GM23338 (cell line): ENCODE data around the gene ARL4D. TPM values are rescaled to one million over a fixed set of nuclear protein-coding genes. Genes with fewer than 3 reads are reported as not detected.

Source experiments
- ATAC-seq: fragments of 200-7000 bp; cut with Tn5 transposase; 3 replicates; pipeline ENCODE4 v1.9.1; 2020
- DNase-seq: peaks from one replicate; pipeline ENCODE4 v3.0.0-alpha.2; 2015; ENCODE audit warnings: low spot score
- H2AFZ ChIP-seq: fragments of 200-600 bp; sonication (generic); 2 replicates; pipeline ENCODE4 v1.8.0; 2016; ENCODE audit warnings: antibody characterized with exemption, mild to moderate bottlenecking, moderate library complexity
- H3F3A ChIP-seq: fragments of 200-600 bp; sonication (generic); replicated peaks from 2 replicates; pipeline ENCODE4 v1.8.0; 2017; ENCODE audit warnings: antibody characterized with exemption, mixed run types, low read depth
- H3K27ac ChIP-seq: fragments of 200-600 bp; sonication (generic); 2 replicates; pipeline ENCODE4 v1.6.1; 2016; ENCODE audit warnings: low read depth
- H3K27me3 ChIP-seq: fragments of 200-600 bp; sonication (generic); 2 replicates; pipeline ENCODE4 v1.8.0; 2016; ENCODE audit warnings: mild to moderate bottlenecking, mixed run types, moderate library complexity; ENCODE audit not compliant: insufficient read depth
- H3K36me3 ChIP-seq: fragments of 200-600 bp; sonication (generic); 2 replicates; pipeline ENCODE4 v1.8.0; 2016; ENCODE audit warnings: mild to moderate bottlenecking; ENCODE audit not compliant: insufficient read depth
- H3K4me1 ChIP-seq: fragments of 200-600 bp; sonication (generic); 2 replicates; pipeline ENCODE4 v1.8.0; 2016; ENCODE audit warnings: mild to moderate bottlenecking, moderate library complexity; ENCODE audit not compliant: insufficient read depth
- H3K4me2 ChIP-seq: fragments of 200-600 bp; sonication (generic); 2 replicates; pipeline ENCODE4 v1.7.1; 2017; ENCODE audit warnings: mixed run types
- H3K4me3 ChIP-seq: fragments of 200-600 bp; sonication (generic); 2 replicates; pipeline ENCODE4 v1.6.1; 2016; ENCODE audit warnings: mixed run types
- H3K79me2 ChIP-seq: fragments of 200-600 bp; sonication (generic); replicated peaks from 2 replicates; pipeline ENCODE4 v1.8.0; 2017; ENCODE audit warnings: mild to moderate bottlenecking; ENCODE audit not compliant: insufficient read depth
- H3K9me2 ChIP-seq: fragments of 200-600 bp; sonication (generic); 2 replicates; pipeline ENCODE4 v1.8.0; 2017; ENCODE audit not compliant: insufficient read depth
- H4K20me1 ChIP-seq: fragments of 200-600 bp; sonication (generic); replicated peaks from 2 replicates; pipeline ENCODE4 v1.8.0; 2017; ENCODE audit warnings: mild to moderate bottlenecking; ENCODE audit not compliant: insufficient read depth
- H3K27ac Mint-ChIP-seq: 2 replicates; pipeline ENCODE4 v1.8.0; 2020; ENCODE audit warnings: inconsistent platforms, mild to moderate bottlenecking, moderate library complexity, mixed read lengths
- H3K27me3 Mint-ChIP-seq: 3 replicates; pipeline ENCODE4 v1.8.0; 2022; ENCODE audit warnings: low read depth, mild to moderate bottlenecking, moderate library complexity, mixed read lengths, inconsistent platforms; ENCODE audit not compliant: insufficient read depth, poor library complexity
- H3K36me3 Mint-ChIP-seq: 3 replicates; pipeline ENCODE4 v1.8.0; 2021; ENCODE audit warnings: low read depth, mild to moderate bottlenecking, inconsistent platforms, moderate library complexity, mixed read lengths
- H3K4me1 Mint-ChIP-seq: 3 replicates; pipeline ENCODE4 v1.8.0; 2020; ENCODE audit warnings: mild to moderate bottlenecking, inconsistent platforms, mixed read lengths
- H3K4me3 Mint-ChIP-seq: 3 replicates; pipeline ENCODE4 v1.8.0; 2021; ENCODE audit warnings: moderate library complexity, mild to moderate bottlenecking, inconsistent platforms, mixed read lengths
- H3K9me3 Mint-ChIP-seq: 3 replicates; pipeline ENCODE4 v1.8.0; 2020; ENCODE audit warnings: moderate library complexity, mild to moderate bottlenecking, inconsistent platforms, mixed read lengths
- CREB1 ChIP-seq: fragments of 250-450 bp; sonication (Bioruptor Pico); IDR thresholded peaks from 2 replicates; pipeline ENCODE4 v1.5.0; 2020; ENCODE audit warnings: low read depth, mild to moderate bottlenecking, moderate library complexity
- CTCF ChIP-seq, 2 experiments: fragments of 200-600 bp in 1 of 2; sonication (generic) in 1 of 2; conservative IDR thresholded peaks; 2 replicates each; pipeline versions ENCODE4 v1.5.1 to v1.6.1; 2016 to 2017; ENCODE audit warnings: antibody characterized with exemption in 2 of 2, low read depth in 2 of 2, mild to moderate bottlenecking in 2 of 2, moderate library complexity in 1 of 2
- ETS1 ChIP-seq: IDR thresholded peaks from 2 replicates; pipeline ENCODE4 v1.6.1; 2016; ENCODE audit warnings: antibody characterized with exemption
- EZH2 ChIP-seq: fragments of 200-600 bp; sonication (generic); IDR thresholded peaks from one replicate; pipeline ENCODE4 v1.8.0; 2017; ENCODE audit warnings: antibody characterized with exemption, mild to moderate bottlenecking, low read depth; ENCODE audit not compliant: unreplicated experiment
- EZH2phosphoT487 ChIP-seq: fragments of 200-600 bp; sonication (generic); IDR thresholded peaks from one replicate; pipeline ENCODE4 v1.8.1; 2018; ENCODE audit warnings: antibody characterized with exemption; ENCODE audit not compliant: unreplicated experiment
- JUNB ChIP-seq: IDR thresholded peaks from one replicate; pipeline ENCODE4 v1.6.1; 2016; ENCODE audit warnings: antibody characterized with exemption; ENCODE audit not compliant: unreplicated experiment
- NANOG ChIP-seq: IDR thresholded peaks from 2 replicates; pipeline ENCODE4 v1.6.1; 2016; ENCODE audit warnings: antibody characterized with exemption, borderline replicate concordance
- POLR2AphosphoS5 ChIP-seq: IDR thresholded peaks from 2 replicates; pipeline ENCODE4 v1.6.1; 2016; ENCODE audit warnings: antibody characterized with exemption, low read depth
- REST ChIP-seq: IDR thresholded peaks from one replicate; pipeline ENCODE4 v1.6.1; 2018; ENCODE audit warnings: antibody characterized with exemption; ENCODE audit not compliant: unreplicated experiment
- STAT1 ChIP-seq: IDR thresholded peaks from one replicate; pipeline ENCODE4 v1.6.1; 2016; ENCODE audit warnings: antibody characterized with exemption; ENCODE audit not compliant: unreplicated experiment
- ZNF114 ChIP-seq: fragments of 250-450 bp; sonication (Bioruptor Pico); IDR thresholded peaks from 2 replicates; pipeline ENCODE4 v1.5.0; 2020; ENCODE audit warnings: mild to moderate bottlenecking, moderate library complexity
- ZNF331 ChIP-seq: fragments of 250-450 bp; sonication (Bioruptor Pico); IDR thresholded peaks from 2 replicates; pipeline ENCODE4 v1.5.0; 2020; ENCODE audit warnings: low read depth, mild to moderate bottlenecking, moderate library complexity
- polyA plus RNA-seq: library from polyadenylated mRNA; unstranded; fragments of >200 nt; fragmentation: Nextera tagmentation; extraction: Ambion mirVana; gene quantifications from 2 replicates; pipeline ENCODE4 v1.2.1, GENCODE V29; 2016
- total RNA-seq: library from RNA; depleted of rRNA; stranded (reverse); fragments of >200 nt; shearing (Covaris generic); gene quantifications from 2 replicates; pipeline ENCODE4 v1.2.3, GENCODE V29; 2014
- TF ChIP-seq, protein P1 (sequence below): fragments of 250-450 bp; sonication (Bioruptor Pico); IDR thresholded peaks from 2 replicates; pipeline ENCODE4 v1.5.0; 2020; ENCODE audit warnings: mild to moderate bottlenecking, moderate library complexity

The ARL4D gene
- total and polyA plus RNA-seq, 2 experiments from 2014 or later: 8.7 to 9.5 TPM

- Histone ChIP-seq H3K27ac (no peak overlapping the region), H3K9me2 (no peaks in the 10 kb centered on the region), H3K36me3 (no peaks in the 10 kb centered on the region), H3K27me3 (no peaks in the 10 kb centered on the region), H2AFZ (no peak overlapping the region), H4K20me1 (no peaks in the 10 kb centered on the region), H3K4me2 (no peak overlapping the region), H3F3A (0 out of 2 replicates have a peak, but pooled peaks cover 4% of the 10 kb centered on the region), H3K4me1 (peaks cover 13% of the 10 kb centered on the region), H3K4me3 (no peak overlapping the region), H3K79me2 (no peaks in the 10 kb centered on the region)
- Mint-ChIP-seq H3K4me3 (no peak overlapping the region), H3K36me3 (peaks cover 39% of the 10 kb centered on the region), H3K27ac (no peak overlapping the region), H3K27me3 (peaks cover 5% of the 10 kb centered on the region), H3K4me1 (peaks cover 5% of the 10 kb centered on the region), H3K9me3 (peaks cover 46% of the 10 kb centered on the region)
- ATAC-seq (no peak), DNase-seq (no peak)
- TF ChIP-seq POLR2AphosphoS5: no peak
- no peak for TF ChIP-seq CREB1 (CRISPR knock-in tag)
- no peak for TF ChIP-seq STAT1
- TF ChIP-seq ETS1: no peak
- TF ChIP-seq EZH2: no peak
- TF ChIP-seq, protein P1, sequence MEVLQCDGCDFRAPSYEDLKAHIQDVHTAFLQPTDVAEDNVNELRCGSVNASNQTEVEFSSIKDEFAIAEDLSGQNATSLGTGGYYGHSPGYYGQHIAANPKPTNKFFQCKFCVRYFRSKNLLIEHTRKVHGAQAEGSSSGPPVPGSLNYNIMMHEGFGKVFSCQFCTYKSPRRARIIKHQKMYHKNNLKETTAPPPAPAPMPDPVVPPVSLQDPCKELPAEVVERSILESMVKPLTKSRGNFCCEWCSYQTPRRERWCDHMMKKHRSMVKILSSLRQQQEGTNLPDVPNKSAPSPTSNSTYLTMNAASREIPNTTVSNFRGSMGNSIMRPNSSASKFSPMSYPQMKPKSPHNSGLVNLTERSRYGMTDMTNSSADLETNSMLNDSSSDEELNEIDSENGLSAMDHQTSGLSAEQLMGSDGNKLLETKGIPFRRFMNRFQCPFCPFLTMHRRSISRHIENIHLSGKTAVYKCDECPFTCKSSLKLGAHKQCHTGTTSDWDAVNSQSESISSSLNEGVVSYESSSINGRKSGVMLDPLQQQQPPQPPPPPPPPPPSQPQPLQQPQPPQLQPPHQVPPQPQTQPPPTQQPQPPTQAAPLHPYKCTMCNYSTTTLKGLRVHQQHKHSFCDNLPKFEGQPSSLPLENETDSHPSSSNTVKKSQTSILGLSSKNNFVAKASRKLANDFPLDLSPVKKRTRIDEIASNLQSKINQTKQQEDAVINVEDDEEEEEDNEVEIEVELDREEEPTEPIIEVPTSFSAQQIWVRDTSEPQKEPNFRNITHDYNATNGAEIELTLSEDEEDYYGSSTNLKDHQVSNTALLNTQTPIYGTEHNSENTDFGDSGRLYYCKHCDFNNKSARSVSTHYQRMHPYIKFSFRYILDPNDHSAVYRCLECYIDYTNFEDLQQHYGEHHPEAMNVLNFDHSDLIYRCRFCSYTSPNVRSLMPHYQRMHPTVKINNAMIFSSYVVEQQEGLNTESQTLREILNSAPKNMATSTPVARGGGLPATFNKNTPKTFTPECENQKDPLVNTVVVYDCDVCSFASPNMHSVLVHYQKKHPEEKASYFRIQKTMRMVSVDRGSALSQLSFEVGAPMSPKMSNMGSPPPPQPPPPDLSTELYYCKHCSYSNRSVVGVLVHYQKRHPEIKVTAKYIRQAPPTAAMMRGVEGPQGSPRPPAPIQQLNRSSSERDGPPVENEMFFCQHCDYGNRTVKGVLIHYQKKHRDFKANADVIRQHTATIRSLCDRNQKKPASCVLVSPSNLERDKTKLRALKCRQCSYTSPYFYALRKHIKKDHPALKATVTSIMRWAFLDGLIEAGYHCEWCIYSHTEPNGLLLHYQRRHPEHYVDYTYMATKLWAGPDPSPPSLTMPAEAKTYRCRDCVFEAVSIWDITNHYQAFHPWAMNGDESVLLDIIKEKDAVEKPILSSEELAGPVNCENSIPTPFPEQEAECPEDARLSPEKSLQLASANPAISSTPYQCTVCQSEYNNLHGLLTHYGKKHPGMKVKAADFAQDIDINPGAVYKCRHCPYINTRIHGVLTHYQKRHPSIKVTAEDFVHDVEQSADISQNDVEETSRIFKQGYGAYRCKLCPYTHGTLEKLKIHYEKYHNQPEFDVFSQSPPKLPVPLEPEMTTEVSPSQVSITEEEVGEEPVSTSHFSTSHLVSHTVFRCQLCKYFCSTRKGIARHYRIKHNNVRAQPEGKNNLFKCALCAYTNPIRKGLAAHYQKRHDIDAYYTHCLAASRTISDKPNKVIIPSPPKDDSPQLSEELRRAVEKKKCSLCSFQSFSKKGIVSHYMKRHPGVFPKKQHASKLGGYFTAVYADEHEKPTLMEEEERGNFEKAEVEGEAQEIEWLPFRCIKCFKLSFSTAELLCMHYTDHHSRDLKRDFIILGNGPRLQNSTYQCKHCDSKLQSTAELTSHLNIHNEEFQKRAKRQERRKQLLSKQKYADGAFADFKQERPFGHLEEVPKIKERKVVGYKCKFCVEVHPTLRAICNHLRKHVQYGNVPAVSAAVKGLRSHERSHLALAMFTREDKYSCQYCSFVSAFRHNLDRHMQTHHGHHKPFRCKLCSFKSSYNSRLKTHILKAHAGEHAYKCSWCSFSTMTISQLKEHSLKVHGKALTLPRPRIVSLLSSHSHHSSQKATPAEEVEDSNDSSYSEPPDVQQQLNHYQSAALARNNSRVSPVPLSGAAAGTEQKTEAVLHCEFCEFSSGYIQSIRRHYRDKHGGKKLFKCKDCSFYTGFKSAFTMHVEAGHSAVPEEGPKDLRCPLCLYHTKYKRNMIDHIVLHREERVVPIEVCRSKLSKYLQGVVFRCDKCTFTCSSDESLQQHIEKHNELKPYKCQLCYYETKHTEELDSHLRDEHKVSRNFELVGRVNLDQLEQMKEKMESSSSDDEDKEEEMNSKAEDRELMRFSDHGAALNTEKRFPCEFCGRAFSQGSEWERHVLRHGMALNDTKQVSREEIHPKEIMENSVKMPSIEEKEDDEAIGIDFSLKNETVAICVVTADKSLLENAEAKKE (CRISPR knock-in tag): no peak
- TF ChIP-seq ZNF331 (CRISPR knock-in tag): no peak
- TF ChIP-seq EZH2phosphoT487: no peak
- TF ChIP-seq JUNB: no peak
- no peak for TF ChIP-seq CTCF (conservative IDR thresholded peaks at IDR 0.05; ENCODE audit: low read depth in 2 of 2)
- no peak for TF ChIP-seq ZNF114 (CRISPR knock-in tag)
- TF ChIP-seq NANOG: no peak
- TF ChIP-seq REST: no peak
Measured at GRCh38 chr17:43351691-43352090, 47.1 kb upstream of the ARL4D start.
